Liver (tissue), 3 donors: Measurements from ENCODE around the gene SCUBE1.

Source experiments
- JUND ChIP-seq, 2 donors: IDR thresholded peaks; 2 replicates each; pipeline ENCODE4 v1.6.1; 2016; ENCODE audit warnings: antibody characterized with exemption in 2 of 2
- RAD21 ChIP-seq, 2 donors: IDR thresholded peaks; 2 replicates each; pipeline ENCODE4 v1.6.1; 2016; ENCODE audit warnings: antibody characterized with exemption in 2 of 2, mild to moderate bottlenecking in 2 of 2
- TAF1 ChIP-seq: conservative IDR thresholded peaks from 2 replicates; pipeline ENCODE4 v1.6.1; 2016; ENCODE audit warnings: antibody characterized with exemption, mild to moderate bottlenecking
- TF ChIP-seq, protein P1 (sequence below): fragments of 150-350 bp; IDR thresholded peaks from 2 replicates; pipeline ENCODE4 v1.5.1; 2017; ENCODE audit warnings: improper control_type of control experiment, low read depth, low read length; ENCODE audit not compliant: missing input control
- TF ChIP-seq, protein P2 (sequence below): IDR thresholded peaks from 2 replicates; pipeline ENCODE4 v1.6.1; 2016; ENCODE audit warnings: antibody characterized with exemption
- TF ChIP-seq, protein P3 (sequence below): IDR thresholded peaks from 2 replicates; pipeline ENCODE4 v1.6.1; 2016; ENCODE audit warnings: antibody characterized with exemption, mild to moderate bottlenecking
- TF ChIP-seq, protein P4 (sequence below): IDR thresholded peaks from 2 replicates; pipeline ENCODE4 v1.6.1; 2016; ENCODE audit warnings: antibody characterized with exemption
- donor health status: healthy.
- donor health status: healthy.

DNA sequence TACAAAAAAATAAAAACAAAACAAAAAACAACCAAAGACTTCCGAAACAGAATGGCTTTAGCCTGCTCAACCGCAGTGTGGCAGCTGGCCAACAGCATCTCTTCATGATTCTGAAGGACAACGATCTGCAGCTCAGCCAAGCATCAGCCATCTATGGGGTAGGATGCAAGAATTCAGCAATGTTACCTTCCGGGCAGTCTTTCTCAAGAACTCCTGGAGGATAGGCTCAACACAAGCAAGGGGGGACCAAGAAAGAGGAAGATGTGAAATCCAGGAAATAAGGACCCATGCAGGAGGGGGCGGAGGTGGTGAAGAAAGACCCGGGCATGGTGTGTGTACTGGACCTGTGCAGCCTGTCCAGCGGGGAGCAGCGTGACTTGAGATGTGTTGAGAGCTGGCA lies 195.4 kb downstream of the SCUBE1 start:
- TF ChIP-seq, protein P1, sequence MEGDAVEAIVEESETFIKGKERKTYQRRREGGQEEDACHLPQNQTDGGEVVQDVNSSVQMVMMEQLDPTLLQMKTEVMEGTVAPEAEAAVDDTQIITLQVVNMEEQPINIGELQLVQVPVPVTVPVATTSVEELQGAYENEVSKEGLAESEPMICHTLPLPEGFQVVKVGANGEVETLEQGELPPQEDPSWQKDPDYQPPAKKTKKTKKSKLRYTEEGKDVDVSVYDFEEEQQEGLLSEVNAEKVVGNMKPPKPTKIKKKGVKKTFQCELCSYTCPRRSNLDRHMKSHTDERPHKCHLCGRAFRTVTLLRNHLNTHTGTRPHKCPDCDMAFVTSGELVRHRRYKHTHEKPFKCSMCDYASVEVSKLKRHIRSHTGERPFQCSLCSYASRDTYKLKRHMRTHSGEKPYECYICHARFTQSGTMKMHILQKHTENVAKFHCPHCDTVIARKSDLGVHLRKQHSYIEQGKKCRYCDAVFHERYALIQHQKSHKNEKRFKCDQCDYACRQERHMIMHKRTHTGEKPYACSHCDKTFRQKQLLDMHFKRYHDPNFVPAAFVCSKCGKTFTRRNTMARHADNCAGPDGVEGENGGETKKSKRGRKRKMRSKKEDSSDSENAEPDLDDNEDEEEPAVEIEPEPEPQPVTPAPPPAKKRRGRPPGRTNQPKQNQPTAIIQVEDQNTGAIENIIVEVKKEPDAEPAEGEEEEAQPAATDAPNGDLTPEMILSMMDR, result no peak
- TF ChIP-seq, protein P2, sequence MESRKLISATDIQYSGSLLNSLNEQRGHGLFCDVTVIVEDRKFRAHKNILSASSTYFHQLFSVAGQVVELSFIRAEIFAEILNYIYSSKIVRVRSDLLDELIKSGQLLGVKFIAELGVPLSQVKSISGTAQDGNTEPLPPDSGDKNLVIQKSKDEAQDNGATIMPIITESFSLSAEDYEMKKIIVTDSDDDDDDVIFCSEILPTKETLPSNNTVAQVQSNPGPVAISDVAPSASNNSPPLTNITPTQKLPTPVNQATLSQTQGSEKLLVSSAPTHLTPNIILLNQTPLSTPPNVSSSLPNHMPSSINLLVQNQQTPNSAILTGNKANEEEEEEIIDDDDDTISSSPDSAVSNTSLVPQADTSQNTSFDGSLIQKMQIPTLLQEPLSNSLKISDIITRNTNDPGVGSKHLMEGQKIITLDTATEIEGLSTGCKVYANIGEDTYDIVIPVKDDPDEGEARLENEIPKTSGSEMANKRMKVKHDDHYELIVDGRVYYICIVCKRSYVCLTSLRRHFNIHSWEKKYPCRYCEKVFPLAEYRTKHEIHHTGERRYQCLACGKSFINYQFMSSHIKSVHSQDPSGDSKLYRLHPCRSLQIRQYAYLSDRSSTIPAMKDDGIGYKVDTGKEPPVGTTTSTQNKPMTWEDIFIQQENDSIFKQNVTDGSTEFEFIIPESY, result no peak
- TF ChIP-seq TAF1 (no peak), JUND (IDR thresholded peaks at IDR 0.05) (no peak), RAD21 (IDR thresholded peaks at IDR 0.05) (no peak)
- TF ChIP-seq, protein P3, sequence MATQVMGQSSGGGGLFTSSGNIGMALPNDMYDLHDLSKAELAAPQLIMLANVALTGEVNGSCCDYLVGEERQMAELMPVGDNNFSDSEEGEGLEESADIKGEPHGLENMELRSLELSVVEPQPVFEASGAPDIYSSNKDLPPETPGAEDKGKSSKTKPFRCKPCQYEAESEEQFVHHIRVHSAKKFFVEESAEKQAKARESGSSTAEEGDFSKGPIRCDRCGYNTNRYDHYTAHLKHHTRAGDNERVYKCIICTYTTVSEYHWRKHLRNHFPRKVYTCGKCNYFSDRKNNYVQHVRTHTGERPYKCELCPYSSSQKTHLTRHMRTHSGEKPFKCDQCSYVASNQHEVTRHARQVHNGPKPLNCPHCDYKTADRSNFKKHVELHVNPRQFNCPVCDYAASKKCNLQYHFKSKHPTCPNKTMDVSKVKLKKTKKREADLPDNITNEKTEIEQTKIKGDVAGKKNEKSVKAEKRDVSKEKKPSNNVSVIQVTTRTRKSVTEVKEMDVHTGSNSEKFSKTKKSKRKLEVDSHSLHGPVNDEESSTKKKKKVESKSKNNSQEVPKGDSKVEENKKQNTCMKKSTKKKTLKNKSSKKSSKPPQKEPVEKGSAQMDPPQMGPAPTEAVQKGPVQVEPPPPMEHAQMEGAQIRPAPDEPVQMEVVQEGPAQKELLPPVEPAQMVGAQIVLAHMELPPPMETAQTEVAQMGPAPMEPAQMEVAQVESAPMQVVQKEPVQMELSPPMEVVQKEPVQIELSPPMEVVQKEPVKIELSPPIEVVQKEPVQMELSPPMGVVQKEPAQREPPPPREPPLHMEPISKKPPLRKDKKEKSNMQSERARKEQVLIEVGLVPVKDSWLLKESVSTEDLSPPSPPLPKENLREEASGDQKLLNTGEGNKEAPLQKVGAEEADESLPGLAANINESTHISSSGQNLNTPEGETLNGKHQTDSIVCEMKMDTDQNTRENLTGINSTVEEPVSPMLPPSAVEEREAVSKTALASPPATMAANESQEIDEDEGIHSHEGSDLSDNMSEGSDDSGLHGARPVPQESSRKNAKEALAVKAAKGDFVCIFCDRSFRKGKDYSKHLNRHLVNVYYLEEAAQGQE, result no peak
- TF ChIP-seq, protein P4, sequence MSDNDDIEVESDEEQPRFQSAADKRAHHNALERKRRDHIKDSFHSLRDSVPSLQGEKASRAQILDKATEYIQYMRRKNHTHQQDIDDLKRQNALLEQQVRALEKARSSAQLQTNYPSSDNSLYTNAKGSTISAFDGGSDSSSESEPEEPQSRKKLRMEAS, result no peak
